NCI-H187 (cell line): ENCODE measurements around the gene FADS2.

Experiments used
- DNase-seq, 2 experiments: peaks; one replicate each; lab custom pipeline; 2025; lab: John Stamatoyannopoulos, UW

Gene FADS2

DNA sequence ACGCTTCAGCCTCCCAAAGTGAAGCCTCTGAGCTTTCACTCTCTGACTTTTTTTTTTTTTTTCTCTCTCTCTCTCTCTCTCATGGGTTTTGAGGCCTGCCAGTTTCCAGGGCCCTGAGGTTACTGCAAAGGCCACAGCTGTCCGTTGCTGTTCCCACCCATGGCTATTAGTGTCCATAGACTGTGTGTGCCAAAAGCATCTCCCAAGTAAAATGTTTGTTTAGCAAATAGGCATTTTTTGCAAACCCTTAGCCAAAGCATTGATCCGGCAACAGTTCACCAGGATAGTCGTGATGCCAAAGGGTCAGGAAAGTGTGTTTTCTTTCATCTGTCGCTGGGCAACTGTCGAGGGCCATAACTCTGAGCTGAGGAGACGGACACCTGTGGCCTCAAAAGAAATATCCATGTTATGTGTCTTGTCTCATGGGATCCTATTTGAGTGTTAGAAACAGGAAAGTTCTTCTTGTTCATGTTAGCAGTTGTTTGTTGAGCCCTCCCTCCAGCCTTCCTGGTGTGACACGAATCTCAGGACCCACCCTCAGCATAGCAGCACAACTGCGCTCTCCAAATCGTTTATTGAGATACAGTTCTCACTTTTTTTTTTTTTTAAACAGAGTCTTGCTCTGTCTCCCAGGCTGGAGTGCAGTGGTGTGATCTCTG lies 18.4 kb downstream of the FADS2 start:
- DNase-seq: no peak

GRCh38 chr11:61847914-61848581 lies 19.9 kb downstream of the FADS2 start:
- DNase-seq: no peak

- no peak for DNase-seq
Measured at GRCh38 chr11:61848631-61849030, 20.5 kb downstream of the FADS2 start.

DNA sequence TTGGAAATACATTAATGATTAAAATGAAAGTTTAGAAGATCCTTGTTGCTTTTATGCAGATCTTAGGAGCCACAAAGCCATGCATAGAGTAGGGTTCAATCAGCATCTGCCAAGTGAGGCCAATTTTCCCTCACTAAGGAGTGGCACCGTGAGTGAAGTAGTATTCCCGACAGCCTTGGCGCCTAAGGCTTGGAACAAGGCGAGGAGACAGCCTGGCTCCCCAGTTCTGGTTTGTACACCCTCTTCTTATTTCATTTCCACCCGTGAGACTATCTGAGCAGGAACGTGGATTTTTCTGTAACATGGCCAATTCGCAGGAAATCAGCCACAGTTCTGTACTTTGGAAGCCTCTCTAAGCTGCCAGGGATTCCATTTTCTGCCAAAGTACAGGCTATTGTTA lies 22.6 kb downstream of the FADS2 start:
- DNase-seq: no peak

- DNase-seq: no peak
Measured at GRCh38 chr11:61851113-61851899, 23.2 kb downstream of the FADS2 start.

DNA sequence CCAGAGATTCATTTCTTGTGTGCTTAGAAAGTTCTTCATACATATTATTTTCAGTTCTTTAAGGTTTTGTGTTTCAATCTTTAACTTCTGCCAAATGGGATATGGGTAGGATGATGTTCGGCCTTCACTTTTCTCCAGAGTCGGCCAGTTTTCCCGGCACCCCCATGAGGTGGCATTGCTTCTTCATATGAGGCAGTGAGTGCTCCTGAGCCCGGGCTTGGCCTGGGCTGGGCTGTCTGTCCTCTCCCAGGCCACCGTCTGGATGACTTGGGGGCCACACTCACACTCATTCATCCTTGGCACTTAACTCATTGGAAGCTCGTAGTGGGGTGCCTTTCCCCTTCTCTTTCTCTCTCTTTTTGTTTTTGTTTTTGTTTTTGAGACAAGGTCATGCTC lies 23.8 kb downstream of the FADS2 start:
- no peak for DNase-seq

DNA sequence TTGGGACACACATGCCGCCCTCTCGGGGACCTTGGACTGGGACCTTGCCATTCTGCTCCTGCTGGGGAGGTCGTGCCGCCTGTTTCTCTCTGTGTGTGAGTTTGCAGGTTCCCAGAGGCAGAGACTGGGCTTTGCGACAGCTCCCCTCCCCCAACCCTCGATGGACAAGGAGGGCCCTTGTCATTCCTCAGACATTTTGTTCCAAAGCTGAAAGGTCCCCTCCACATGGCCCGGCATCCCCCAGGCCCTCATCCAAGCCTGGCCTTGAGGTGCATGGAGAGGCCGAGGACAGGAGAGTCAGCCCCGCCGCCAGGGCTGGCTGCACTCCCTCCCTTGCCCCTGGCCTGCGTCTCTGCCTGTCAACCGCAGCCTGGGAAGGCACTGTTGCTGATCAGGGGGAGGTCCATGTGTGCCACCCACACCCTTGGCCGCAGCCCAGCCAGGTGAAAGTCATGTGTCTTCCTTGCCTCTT lies 25.6 kb downstream of the FADS2 start:
- no peak for DNase-seq

DNA sequence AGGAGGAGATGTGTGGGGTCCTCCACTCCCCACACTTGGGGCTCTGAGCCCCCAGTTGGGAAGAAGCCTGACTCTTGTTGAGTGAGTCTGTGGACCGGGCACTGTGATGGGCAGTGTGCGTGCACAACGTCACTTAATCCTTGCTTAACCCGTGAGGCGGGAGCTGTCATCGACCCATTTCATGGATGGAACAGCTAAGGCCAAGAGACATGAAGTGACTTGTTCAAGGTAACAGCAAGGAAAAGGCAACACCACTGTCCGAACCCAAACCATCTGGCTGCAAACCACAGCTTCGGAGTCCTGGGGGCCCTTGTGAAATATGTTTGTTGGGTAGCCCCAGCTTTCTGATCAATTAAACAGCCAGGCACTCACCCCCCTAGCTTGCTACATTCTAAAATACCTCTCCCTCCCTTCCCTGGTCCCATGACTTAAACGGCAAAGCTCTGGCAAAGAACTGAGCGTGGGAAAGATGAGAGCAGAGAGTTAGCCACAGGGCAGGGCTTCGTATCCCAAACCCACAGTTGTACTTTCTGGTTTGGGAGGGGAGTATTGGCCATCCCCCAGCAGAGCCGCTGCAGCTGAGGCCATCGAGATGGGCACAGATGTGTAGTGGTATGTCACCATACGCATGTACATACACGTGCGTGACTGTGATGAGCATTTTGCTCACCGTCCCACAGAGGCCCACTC lies 26.3 kb downstream of the FADS2 start:
- no peak for DNase-seq

DNA sequence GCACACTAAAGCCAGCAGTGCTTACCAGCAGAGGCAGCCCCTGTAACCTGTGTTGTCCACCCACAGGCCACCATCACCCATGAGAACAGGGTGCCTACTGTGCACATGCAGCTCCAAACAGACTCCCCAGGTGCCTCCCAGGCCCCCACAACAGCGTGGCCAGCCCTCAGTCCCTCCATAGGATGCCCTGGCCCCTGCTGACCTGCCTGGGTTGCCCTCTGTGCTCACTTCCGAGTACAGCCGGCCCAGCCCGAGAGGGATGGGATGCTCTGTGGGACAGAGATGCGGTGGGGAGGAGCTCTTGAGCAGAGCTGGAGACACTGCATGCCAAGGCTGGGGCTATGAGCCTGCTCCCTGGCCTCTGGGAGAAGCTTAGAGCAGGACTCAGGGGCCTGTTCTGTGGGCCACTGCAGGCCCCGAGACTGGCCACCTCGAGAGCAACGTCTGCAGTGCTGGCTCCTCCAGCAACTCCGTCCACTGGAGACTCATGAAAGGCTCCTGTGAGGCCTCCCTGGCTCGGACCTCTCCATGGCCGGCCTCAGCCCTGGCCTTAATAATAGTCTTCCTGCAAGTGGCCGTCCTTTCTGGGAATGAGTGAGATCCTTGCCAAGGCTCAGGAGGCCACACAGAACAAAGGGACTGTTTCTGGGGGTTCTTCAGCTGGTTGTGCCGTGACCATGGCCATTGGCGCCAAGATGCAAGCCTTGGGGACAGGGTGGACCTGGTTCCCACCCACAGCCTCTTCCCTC lies 27.0 kb downstream of the FADS2 start:
- no peak for DNase-seq

DNA sequence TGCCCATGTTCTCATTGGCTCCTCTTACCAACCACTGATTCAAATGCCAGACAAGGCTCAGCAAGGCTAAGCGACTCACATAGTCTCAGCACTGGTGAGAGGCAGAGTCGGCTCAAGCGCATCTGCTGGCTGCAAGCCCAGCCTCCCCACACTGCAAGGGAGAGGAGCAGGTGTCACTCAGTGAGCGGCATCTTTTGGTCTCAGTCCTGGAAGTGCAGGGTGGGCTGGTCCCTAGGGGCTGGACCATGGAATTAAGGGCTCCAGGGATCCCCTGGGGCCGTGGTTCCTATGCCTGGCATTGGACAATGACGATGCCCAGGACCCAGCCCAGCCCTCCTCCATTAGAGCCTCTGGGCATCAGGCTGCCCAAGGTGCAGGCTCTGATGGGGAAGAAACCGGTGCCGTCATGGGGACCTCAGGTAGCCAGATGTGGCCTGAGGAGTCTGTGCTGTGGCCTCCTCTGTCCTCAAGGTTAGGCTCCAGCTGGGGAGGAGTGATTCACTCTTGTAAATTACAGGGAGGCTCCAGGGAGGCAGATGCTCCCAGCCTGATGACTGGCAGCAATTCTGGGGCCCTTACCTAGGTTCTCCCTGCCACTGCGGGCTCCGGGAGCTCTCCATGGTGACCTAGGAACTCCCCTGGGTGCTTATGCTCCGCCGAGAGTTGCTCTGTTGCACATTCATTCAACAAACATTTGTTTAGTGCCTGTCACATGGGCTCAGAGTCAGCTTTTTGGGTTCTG lies 28.0 kb downstream of the FADS2 start:
- DNase-seq: no peak

GRCh38 chr11:61860054-61860903 lies 32.2 kb downstream of the FADS2 start:
- no peak for DNase-seq

GRCh38 chr11:61861634-61862033 lies 33.5 kb downstream of the FADS2 start:
- DNase-seq: no peak

DNA sequence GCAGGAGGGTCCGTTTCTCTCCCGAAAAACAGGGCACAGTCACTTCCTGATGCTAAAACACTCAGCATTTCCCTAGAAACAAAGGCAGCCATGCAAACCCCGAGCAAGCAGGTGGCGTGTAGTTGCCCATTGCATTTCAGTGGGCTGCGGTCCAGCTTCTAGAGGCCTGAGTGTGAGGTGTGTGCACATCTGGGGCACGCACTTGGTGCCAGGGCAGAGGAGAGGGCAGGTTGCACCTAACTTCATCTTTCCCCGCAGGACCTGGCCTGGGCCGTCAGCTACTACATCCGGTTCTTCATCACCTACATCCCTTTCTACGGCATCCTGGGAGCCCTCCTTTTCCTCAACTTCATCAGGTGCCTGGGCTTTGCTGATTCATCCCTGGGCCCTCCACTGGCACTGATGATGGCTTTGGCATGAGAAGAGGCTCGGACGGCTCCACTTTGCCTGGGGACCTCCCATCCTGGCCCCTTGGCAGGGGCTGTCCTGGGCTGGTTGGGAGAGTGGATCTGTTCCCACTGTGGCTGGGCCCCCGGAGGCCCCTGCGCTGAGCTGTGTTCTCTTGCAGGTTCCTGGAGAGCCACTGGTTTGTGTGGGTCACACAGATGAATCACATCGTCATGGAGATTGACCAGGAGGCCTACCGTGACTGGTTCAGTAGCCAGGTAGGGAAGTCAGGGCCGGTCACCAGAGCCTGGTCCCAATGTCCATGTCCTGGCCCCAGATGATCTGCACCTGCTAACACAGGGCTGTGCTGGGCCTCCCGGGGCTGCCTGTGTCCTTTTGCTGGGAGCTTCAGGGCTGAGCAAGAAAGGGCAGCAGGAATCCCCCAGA lies 34.8 kb downstream of the FADS2 start:
- no peak for DNase-seq

DNA sequence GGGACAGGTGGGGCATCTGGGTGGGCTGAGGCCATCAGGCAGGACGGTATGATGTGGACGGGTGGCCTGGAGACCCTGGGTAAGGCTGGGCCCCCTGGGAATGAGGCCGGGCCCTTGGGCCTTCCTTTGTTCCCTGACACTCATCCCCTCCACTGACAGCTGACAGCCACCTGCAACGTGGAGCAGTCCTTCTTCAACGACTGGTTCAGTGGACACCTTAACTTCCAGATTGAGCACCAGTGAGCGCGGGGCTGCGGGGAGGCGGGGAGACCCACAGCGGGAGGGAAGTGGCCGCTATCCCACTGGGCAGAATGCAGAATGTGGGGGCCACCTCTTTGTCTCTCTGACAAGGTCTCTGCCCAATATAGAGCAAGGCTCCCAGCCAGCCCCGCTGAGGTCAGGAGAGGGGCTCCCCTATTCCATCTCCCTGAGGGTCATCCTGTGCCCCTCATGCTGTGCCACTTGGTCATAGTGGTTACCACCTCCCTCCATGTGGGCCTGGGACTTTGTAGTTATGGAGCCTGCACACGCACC lies 35.5 kb downstream of the FADS2 start:
- DNase-seq: no peak

- DNase-seq: no peak
Measured at GRCh38 chr11:61864814-61865775, 37.0 kb downstream of the FADS2 start.

DNA sequence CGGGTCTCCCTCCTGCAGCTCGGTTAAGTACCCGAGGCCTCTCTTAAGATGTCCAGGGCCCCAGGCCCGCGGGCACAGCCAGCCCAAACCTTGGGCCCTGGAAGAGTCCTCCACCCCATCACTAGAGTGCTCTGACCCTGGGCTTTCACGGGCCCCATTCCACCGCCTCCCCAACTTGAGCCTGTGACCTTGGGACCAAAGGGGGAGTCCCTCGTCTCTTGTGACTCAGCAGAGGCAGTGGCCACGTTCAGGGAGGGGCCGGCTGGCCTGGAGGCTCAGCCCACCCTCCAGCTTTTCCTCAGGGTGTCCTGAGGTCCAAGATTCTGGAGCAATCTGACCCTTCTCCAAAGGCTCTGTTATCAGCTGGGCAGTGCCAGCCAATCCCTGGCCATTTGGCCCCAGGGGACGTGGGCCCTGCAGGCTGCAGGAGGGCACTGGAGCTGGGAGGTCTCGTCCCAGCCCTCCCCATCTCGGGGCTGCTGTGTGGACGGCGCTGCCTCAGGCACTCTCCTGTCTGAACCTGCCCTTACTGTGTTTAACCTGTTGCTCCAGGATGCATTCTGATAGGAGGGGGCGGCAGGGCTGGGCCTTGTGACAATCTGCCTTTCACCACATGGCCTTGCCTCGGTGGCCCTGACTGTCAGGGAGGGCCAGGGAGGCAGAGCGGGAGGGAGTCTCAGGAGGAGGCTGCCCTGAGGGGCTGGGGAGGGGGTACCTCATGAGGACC lies 38.3 kb downstream of the FADS2 start:
- no peak for DNase-seq

- DNase-seq: no peak
Measured at GRCh38 chr11:61866958-61867343, 38.9 kb downstream of the FADS2 start.
